ENCODE measurements around the gene MATN1. TPM values are rescaled to one million over a fixed set of nuclear protein-coding genes. Genes with fewer than 3 reads are reported as not detected.

The MATN1 gene
- total and polyA plus RNA-seq, 4 donors: 0.19 TPM; not detected in 3

GRCh38 chr1:30694280-30695175, 28.9 kb downstream of the MATN1 start:
- Histone ChIP-seq H3K36me3 (ENCODE audit: control insufficient read depth in 4 of 4, insufficient read depth in 3 of 4, low read depth in 1 of 4, low read length in 3 of 4) (no peaks in the 10 kb centered on the region), H3K9ac (ENCODE audit: low read depth in 1 of 2, low read length in 2 of 2) (no peak overlapping the region), H3K4me1 (ENCODE audit: control insufficient read depth in 4 of 4, insufficient read depth in 4 of 4, low read length in 3 of 4) (no peaks in the 10 kb centered on the region), H3K27me3 (ENCODE audit: control insufficient read depth in 4 of 4, insufficient read depth in 4 of 4, low read length in 3 of 4) (no peaks in the 10 kb centered on the region), H3K4me3 (ENCODE audit: low read depth in 1 of 3, low read length in 3 of 3) (no peak overlapping the region), H3K27ac (ENCODE audit: low read depth in 1 of 2, low read length in 2 of 2) (no peak overlapping the region), H3K9me3 (ENCODE audit: control insufficient read depth in 4 of 4, low read length in 3 of 4) (no peaks in the 10 kb centered on the region)
- TF ChIP-seq GABPA (IDR thresholded peaks at IDR 0.05 in 1 of 2, conservative IDR thresholded peaks at IDR 0.05 in 1 of 2) (no peak), YY1 (IDR thresholded peaks at IDR 0.05) (no peak), JUND (IDR thresholded peaks at IDR 0.05) (no peak), HNF4A (conservative IDR thresholded peaks at IDR 0.05) (no peak), MAX (IDR thresholded peaks at IDR 0.05) (no peak), SP1 (IDR thresholded peaks at IDR 0.05) (no peak), RAD21 (IDR thresholded peaks at IDR 0.05) (no peak), RXRA (IDR thresholded peaks at IDR 0.05) (no peak)
- TF ChIP-seq, protein P1, sequence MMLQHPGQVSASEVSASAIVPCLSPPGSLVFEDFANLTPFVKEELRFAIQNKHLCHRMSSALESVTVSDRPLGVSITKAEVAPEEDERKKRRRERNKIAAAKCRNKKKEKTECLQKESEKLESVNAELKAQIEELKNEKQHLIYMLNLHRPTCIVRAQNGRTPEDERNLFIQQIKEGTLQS (IDR thresholded peaks at IDR 0.05): no peak
- TF ChIP-seq, protein P2, sequence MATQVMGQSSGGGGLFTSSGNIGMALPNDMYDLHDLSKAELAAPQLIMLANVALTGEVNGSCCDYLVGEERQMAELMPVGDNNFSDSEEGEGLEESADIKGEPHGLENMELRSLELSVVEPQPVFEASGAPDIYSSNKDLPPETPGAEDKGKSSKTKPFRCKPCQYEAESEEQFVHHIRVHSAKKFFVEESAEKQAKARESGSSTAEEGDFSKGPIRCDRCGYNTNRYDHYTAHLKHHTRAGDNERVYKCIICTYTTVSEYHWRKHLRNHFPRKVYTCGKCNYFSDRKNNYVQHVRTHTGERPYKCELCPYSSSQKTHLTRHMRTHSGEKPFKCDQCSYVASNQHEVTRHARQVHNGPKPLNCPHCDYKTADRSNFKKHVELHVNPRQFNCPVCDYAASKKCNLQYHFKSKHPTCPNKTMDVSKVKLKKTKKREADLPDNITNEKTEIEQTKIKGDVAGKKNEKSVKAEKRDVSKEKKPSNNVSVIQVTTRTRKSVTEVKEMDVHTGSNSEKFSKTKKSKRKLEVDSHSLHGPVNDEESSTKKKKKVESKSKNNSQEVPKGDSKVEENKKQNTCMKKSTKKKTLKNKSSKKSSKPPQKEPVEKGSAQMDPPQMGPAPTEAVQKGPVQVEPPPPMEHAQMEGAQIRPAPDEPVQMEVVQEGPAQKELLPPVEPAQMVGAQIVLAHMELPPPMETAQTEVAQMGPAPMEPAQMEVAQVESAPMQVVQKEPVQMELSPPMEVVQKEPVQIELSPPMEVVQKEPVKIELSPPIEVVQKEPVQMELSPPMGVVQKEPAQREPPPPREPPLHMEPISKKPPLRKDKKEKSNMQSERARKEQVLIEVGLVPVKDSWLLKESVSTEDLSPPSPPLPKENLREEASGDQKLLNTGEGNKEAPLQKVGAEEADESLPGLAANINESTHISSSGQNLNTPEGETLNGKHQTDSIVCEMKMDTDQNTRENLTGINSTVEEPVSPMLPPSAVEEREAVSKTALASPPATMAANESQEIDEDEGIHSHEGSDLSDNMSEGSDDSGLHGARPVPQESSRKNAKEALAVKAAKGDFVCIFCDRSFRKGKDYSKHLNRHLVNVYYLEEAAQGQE (IDR thresholded peaks at IDR 0.05): no peak
- DNase-seq (ENCODE audit: low spot score): no peak
- 74% methylated on average over 8 of the region's 8 CpGs for WGBS

DNA sequence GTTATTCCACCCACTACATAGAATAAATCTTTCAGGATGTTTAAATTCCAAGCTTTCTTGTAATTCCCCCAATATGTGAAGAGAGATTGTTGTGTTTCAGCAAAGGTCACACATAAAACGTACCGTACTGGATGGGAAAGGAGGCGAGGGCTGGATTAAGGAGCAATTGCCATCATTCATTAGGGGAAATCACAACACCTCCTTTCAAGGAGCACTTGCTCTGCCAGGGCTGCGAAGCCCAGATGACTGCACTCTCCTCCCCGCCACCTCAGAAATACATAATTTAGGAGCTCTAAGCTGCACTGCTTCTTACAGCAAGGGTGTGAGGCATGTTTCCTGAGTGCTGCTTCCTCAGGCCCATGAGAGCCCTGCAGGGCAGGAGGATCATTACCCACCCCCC, 29.6 kb downstream of the MATN1 start:
- H3K9ac ChIP-seq (ENCODE audit: low read depth in 1 of 2, low read length in 2 of 2): no peak overlapping the region
- no peaks in the 10 kb centered on the region for H3K4me1 ChIP-seq (ENCODE audit: control insufficient read depth in 4 of 4, insufficient read depth in 4 of 4, low read length in 3 of 4)
- TF ChIP-seq EGR1 (IDR thresholded peaks at IDR 0.05; ENCODE audit: low read depth in 2 of 2) (no peak), HNF4A (conservative IDR thresholded peaks at IDR 0.05) (no peak), NR2F2 (IDR thresholded peaks at IDR 0.05) (no peak), JUND (IDR thresholded peaks at IDR 0.05) (no peak), RAD21 (IDR thresholded peaks at IDR 0.05) (no peak), FOXA2 (IDR thresholded peaks at IDR 0.05) (no peak), TAF1 (conservative IDR thresholded peaks at IDR 0.05) (no peak), FOXA1 (IDR thresholded peaks at IDR 0.05) (no peak), MAX (IDR thresholded peaks at IDR 0.05) (no peak), YY1 (IDR thresholded peaks at IDR 0.05) (no peak), SP1 (IDR thresholded peaks at IDR 0.05) (no peak), HNF4G (IDR thresholded peaks at IDR 0.05) (no peak), RXRA (IDR thresholded peaks at IDR 0.05) (no peak), GABPA (IDR thresholded peaks at IDR 0.05 in 1 of 2, conservative IDR thresholded peaks at IDR 0.05 in 1 of 2) (no peak)
- TF ChIP-seq, protein P2 (IDR thresholded peaks at IDR 0.05): no peak
- TF ChIP-seq, protein P3, sequence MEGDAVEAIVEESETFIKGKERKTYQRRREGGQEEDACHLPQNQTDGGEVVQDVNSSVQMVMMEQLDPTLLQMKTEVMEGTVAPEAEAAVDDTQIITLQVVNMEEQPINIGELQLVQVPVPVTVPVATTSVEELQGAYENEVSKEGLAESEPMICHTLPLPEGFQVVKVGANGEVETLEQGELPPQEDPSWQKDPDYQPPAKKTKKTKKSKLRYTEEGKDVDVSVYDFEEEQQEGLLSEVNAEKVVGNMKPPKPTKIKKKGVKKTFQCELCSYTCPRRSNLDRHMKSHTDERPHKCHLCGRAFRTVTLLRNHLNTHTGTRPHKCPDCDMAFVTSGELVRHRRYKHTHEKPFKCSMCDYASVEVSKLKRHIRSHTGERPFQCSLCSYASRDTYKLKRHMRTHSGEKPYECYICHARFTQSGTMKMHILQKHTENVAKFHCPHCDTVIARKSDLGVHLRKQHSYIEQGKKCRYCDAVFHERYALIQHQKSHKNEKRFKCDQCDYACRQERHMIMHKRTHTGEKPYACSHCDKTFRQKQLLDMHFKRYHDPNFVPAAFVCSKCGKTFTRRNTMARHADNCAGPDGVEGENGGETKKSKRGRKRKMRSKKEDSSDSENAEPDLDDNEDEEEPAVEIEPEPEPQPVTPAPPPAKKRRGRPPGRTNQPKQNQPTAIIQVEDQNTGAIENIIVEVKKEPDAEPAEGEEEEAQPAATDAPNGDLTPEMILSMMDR (IDR thresholded peaks at IDR 0.05; ENCODE audit: low read depth, low read length, missing input control): no peak
- TF ChIP-seq, protein P4, sequence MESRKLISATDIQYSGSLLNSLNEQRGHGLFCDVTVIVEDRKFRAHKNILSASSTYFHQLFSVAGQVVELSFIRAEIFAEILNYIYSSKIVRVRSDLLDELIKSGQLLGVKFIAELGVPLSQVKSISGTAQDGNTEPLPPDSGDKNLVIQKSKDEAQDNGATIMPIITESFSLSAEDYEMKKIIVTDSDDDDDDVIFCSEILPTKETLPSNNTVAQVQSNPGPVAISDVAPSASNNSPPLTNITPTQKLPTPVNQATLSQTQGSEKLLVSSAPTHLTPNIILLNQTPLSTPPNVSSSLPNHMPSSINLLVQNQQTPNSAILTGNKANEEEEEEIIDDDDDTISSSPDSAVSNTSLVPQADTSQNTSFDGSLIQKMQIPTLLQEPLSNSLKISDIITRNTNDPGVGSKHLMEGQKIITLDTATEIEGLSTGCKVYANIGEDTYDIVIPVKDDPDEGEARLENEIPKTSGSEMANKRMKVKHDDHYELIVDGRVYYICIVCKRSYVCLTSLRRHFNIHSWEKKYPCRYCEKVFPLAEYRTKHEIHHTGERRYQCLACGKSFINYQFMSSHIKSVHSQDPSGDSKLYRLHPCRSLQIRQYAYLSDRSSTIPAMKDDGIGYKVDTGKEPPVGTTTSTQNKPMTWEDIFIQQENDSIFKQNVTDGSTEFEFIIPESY (IDR thresholded peaks at IDR 0.05): no peak
- TF ChIP-seq, protein P1 (IDR thresholded peaks at IDR 0.05): no peak
- 71% methylated on average over 5 of the region's 5 CpGs for WGBS
- H3K27ac ChIP-seq (ENCODE audit: low read depth in 1 of 2, low read length in 2 of 2): no peak overlapping the region
- no peak overlapping the region for H3K4me3 ChIP-seq (ENCODE audit: low read depth in 1 of 3, low read length in 3 of 3)
- no peaks in the 10 kb centered on the region for H3K27me3 ChIP-seq (ENCODE audit: control insufficient read depth in 4 of 4, insufficient read depth in 4 of 4, low read length in 3 of 4)
- no peaks in the 10 kb centered on the region for H3K36me3 ChIP-seq (ENCODE audit: control insufficient read depth in 4 of 4, insufficient read depth in 3 of 4, low read depth in 1 of 4, low read length in 3 of 4)
- DNase-seq (ENCODE audit: low spot score): no peak
- H3K9me3 ChIP-seq (ENCODE audit: control insufficient read depth in 4 of 4, low read length in 3 of 4): no peaks in the 10 kb centered on the region
